Mucosa of descending colon (tissue), 3 donors: Measurements from ENCODE around the gene NPDC1. TPM values are rescaled to one million over a fixed set of nuclear protein-coding genes. Genes with fewer than 3 reads are reported as not detected.
A peak's percentile ranks its signal among the peaks of the same experiment; 100 is the strongest.

Source experiments
- ATAC-seq: fragments of 200-7000 bp; cut with Tn5 transposase; one replicate; pipeline ENCODE4 v1.9.1; 2020; ENCODE audit warnings: mild to moderate bottlenecking, moderate library complexity
- DNase-seq, 3 donors: peaks; one replicate each; pipeline ENCODE4 v3.0.0-alpha.2; 2020
- H3K36me3 ChIP-seq: fragments of 200-600 bp; one replicate; pipeline ENCODE4 v1.8.0; 2021; ENCODE audit warnings: low read depth, mild to moderate bottlenecking
- H3K4me1 ChIP-seq: fragments of 200-600 bp; one replicate; pipeline ENCODE4 v1.8.0; 2021; ENCODE audit warnings: low read depth, mild to moderate bottlenecking
- H3K4me3 ChIP-seq: fragments of 200-600 bp; one replicate; pipeline ENCODE4 v1.8.0; 2021; ENCODE audit warnings: mild to moderate bottlenecking
- H3K9me3 ChIP-seq: fragments of 200-600 bp; one replicate; pipeline ENCODE4 v1.8.0; 2021; ENCODE audit warnings: mild to moderate bottlenecking
- intact Hi-C, 2 donors: fragments of 100-400 bp; cut with DNase I in 1 of 2; cut with micrococcal nuclease in 1 of 2; formaldehyde crosslinking; loops; one replicate each; pipeline versions ENCODE4 v1.11.0 to v1.11.1; 2022; cut with DNase I, micrococcal nuclease
- total RNA-seq, 3 donors: library from RNA; stranded (reverse); fragmentation: NEBNext Ultra II Directional in 2 of 3; extraction: Animal tissue kit (Norgen Biotek cat#: 25700) in 2 of 3; gene quantifications; one replicate each; pipeline versions ENCODE4 v1.2.1 to v1.2.4, GENCODE V29; 2021 to 2023
- TF ChIP-seq, protein P1 (sequence below): fragments of 200-600 bp; IDR thresholded peaks from one replicate; pipeline ENCODE4 v1.8.0; 2022; ENCODE audit warnings: antibody characterized with exemption, mild to moderate bottlenecking
- donor health status: DM: no; HTN: no; CAD: no; lungs with moderate emphysema.
- donor health status: DM: no; HTN: no; CAD: no.
- donor health status: DM: no; HTN: yes; CAD: no.

NPDC1 gene
- total RNA-seq, 3 donors from 2014 or later: 78.6 to 177 (median 83.0) TPM

DNA sequence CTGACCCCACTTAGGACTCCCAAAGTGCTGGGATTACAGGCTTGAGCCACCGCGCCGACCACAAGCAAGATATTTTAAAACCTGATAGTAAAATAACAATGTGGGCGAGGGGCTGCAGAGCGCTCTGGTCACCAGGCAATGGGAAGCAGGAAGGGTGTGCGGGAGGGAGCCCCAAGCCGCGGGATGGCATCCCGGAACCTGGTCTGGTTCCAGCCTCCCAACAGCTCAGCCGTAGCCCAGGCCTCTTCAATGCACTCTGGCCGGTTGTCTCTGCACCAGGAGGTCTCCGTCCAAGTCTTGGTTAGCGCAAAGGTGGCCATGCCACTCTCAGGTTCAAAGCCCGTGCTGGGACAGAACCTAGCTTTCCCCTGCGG is 30.6 kb upstream of the NPDC1 start:
- H3K4me1 ChIP-seq: peaks cover 21% of the 10 kb centered on the region
- DNase-seq: no peak
- no peaks in the 10 kb centered on the region for H3K9me3 ChIP-seq
- ATAC-seq: no peak
- no peaks in the 10 kb centered on the region for H3K36me3 ChIP-seq
- TF ChIP-seq, protein P1, sequence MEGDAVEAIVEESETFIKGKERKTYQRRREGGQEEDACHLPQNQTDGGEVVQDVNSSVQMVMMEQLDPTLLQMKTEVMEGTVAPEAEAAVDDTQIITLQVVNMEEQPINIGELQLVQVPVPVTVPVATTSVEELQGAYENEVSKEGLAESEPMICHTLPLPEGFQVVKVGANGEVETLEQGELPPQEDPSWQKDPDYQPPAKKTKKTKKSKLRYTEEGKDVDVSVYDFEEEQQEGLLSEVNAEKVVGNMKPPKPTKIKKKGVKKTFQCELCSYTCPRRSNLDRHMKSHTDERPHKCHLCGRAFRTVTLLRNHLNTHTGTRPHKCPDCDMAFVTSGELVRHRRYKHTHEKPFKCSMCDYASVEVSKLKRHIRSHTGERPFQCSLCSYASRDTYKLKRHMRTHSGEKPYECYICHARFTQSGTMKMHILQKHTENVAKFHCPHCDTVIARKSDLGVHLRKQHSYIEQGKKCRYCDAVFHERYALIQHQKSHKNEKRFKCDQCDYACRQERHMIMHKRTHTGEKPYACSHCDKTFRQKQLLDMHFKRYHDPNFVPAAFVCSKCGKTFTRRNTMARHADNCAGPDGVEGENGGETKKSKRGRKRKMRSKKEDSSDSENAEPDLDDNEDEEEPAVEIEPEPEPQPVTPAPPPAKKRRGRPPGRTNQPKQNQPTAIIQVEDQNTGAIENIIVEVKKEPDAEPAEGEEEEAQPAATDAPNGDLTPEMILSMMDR: no peak
- intact Hi-C loops: no loop called here
- no peak overlapping the region for H3K4me3 ChIP-seq

GRCh38 chr9:137075275-137075775 is 29.3 kb upstream of the NPDC1 start:
- no peak overlapping the region for H3K4me3 ChIP-seq
- H3K4me1 ChIP-seq: peaks cover 29% of the 10 kb centered on the region
- intact Hi-C loops: no loop called here
- DNase-seq (no peak), ATAC-seq (no peak)
- TF ChIP-seq, protein P1: no peak
- H3K36me3 ChIP-seq: no peaks in the 10 kb centered on the region
- no peaks in the 10 kb centered on the region for H3K9me3 ChIP-seq

DNA sequence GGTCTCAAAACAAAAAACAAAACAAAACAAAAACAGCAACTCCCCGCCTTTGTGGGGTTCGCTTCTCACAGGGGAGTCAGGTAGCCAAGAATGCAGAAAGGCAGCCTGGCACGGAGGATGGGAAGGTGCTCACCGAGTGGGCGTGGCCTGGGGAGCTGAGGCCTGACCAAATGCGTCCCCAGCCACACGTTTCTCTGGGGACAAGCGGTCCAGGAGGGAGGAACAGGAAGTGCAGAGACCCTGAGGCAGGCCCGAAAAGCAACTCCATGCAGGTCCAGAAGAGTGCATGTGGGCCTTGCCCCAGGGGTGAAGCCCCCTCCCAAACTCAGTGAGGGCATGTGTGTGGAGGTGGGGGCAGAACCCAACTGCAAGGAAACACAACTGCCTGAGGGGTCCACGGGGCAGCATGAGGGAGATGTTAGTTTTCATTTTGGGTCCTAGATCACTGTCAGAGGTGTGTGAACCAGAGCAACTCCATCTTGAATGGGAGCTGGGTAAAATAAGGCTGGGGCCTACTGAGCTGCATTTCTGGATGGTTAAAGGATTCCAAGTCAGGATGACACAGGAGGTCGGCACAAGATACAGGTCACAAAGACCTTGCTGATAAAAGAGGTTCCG is 28.8 kb upstream of the NPDC1 start:
- TF ChIP-seq, protein P1: no peak
- intact Hi-C loops: no loop called here
- H3K36me3 ChIP-seq: no peaks in the 10 kb centered on the region
- no peaks in the 10 kb centered on the region for H3K9me3 ChIP-seq
- H3K4me3 ChIP-seq: no peak overlapping the region
- peaks cover 29% of the 10 kb centered on the region for H3K4me1 ChIP-seq
- DNase-seq (peak in 1 of 3 donors; percentile 61), ATAC-seq (no peak)

GRCh38 chr9:137073992-137074399 is 28.0 kb upstream of the NPDC1 start:
- no peaks in the 10 kb centered on the region for H3K9me3 ChIP-seq
- intact Hi-C loops: no loop called here
- no peak for ATAC-seq
- H3K4me1 ChIP-seq: peaks cover 33% of the 10 kb centered on the region
- no peak overlapping the region for H3K4me3 ChIP-seq
- peak in 2 of 3 donors; percentile 52 to 59 for DNase-seq
- TF ChIP-seq, protein P1: no peak
- no peaks in the 10 kb centered on the region for H3K36me3 ChIP-seq

DNA sequence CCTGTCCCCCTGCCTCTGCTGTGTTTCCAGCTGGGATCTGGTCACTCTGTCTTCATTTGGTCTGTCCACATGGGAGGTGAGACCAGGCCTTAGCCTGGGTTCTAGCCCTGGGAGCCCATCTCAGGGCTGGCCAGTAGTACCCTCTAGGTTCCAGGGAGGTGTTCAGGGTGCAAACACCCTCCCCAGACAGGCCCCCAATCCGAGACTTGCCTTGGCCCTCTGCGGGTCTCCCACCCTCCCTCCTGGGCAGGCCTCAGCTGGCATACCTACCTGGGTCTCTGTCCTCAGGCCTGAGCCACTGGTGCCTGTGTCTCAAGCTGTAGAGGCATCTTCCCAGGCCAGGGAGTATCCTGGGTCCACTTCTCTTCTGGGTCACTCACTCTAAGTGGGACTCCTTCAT is 25.3 kb upstream of the NPDC1 start:
- no peaks in the 10 kb centered on the region for H3K36me3 ChIP-seq
- H3K4me1 ChIP-seq: peaks cover 31% of the 10 kb centered on the region
- DNase-seq (peak in 2 of 3 donors; percentile 39 to 45), ATAC-seq (no peak)
- intact Hi-C loops: no loop called here
- no peak overlapping the region for H3K4me3 ChIP-seq
- TF ChIP-seq, protein P1: no peak
- H3K9me3 ChIP-seq: no peaks in the 10 kb centered on the region
